ENCODE results near the gene PHC2.

Gene PHC2

GRCh38 chr1:33289858-33290154 is 141.1 kb downstream of the PHC2 start:
- Histone ChIP-seq H3K27me3 (ENCODE audit: control insufficient read depth, insufficient read depth, low read length) (no peaks in the 10 kb centered on the region), H3K79me2 (no peaks in the 10 kb centered on the region), H3K27ac (no peak overlapping the region), H3K9ac (no peak overlapping the region), H3K4me2 (ENCODE audit: low read length) (no peak overlapping the region), H3K4me1 (no peaks in the 10 kb centered on the region), H2AFZ (no peak overlapping the region), H3K4me3 (ENCODE audit: low read depth, low read length) (no peak overlapping the region), H3K36me3 (ENCODE audit: control insufficient read depth, insufficient read depth, low read length) (no peaks in the 10 kb centered on the region), H3K9me3 (ENCODE audit: control insufficient read depth, low read length) (no peaks in the 10 kb centered on the region)
- TF ChIP-seq CTCF (IDR thresholded peaks at IDR 0.05): no peak

GRCh38 chr1:33288976-33289857 is 141.7 kb downstream of the PHC2 start:
- no peak overlapping the region for H3K27ac ChIP-seq
- no peak overlapping the region for H2AFZ ChIP-seq
- H3K27me3 ChIP-seq (ENCODE audit: control insufficient read depth, insufficient read depth, low read length): no peaks in the 10 kb centered on the region
- H3K36me3 ChIP-seq (ENCODE audit: control insufficient read depth, insufficient read depth, low read length): no peaks in the 10 kb centered on the region
- no peak overlapping the region for H3K4me2 ChIP-seq (ENCODE audit: low read length)
- TF ChIP-seq CTCF (IDR thresholded peaks at IDR 0.05): no peak
- H3K9ac ChIP-seq: no peak overlapping the region
- H3K4me3 ChIP-seq (ENCODE audit: low read depth, low read length): no peak overlapping the region
- no peaks in the 10 kb centered on the region for H3K79me2 ChIP-seq
- H3K4me1 ChIP-seq: no peaks in the 10 kb centered on the region
- no peaks in the 10 kb centered on the region for H3K9me3 ChIP-seq (ENCODE audit: control insufficient read depth, low read length)

- Histone ChIP-seq H3K9me3 (ENCODE audit: control insufficient read depth, low read length) (no peaks in the 10 kb centered on the region), H3K4me1 (no peaks in the 10 kb centered on the region), H3K4me2 (ENCODE audit: low read length) (no peak overlapping the region), H3K27ac (no peak overlapping the region), H3K36me3 (ENCODE audit: control insufficient read depth, insufficient read depth, low read length) (no peaks in the 10 kb centered on the region), H3K9ac (no peak overlapping the region), H2AFZ (no peak overlapping the region), H3K4me3 (ENCODE audit: low read depth, low read length) (no peak overlapping the region), H3K27me3 (ENCODE audit: control insufficient read depth, insufficient read depth, low read length) (no peaks in the 10 kb centered on the region), H3K79me2 (no peaks in the 10 kb centered on the region)
- no peak for TF ChIP-seq CTCF (IDR thresholded peaks at IDR 0.05)
These were observed 143.6 kb downstream of the PHC2 start for GRCh38 chr1:33287317-33287716.

- Histone ChIP-seq H3K4me1 (no peaks in the 10 kb centered on the region), H3K9ac (no peak overlapping the region), H2AFZ (no peak overlapping the region), H3K36me3 (ENCODE audit: control insufficient read depth, insufficient read depth, low read length) (no peaks in the 10 kb centered on the region), H3K4me2 (ENCODE audit: low read length) (no peak overlapping the region), H3K4me3 (ENCODE audit: low read depth, low read length) (no peak overlapping the region), H3K79me2 (no peaks in the 10 kb centered on the region), H3K27me3 (ENCODE audit: control insufficient read depth, insufficient read depth, low read length) (no peaks in the 10 kb centered on the region), H3K9me3 (ENCODE audit: control insufficient read depth, low read length) (no peaks in the 10 kb centered on the region), H3K27ac (no peak overlapping the region)
- TF ChIP-seq CTCF (IDR thresholded peaks at IDR 0.05): no peak
These were observed 144.3 kb downstream of the PHC2 start for GRCh38 chr1:33286451-33287185.

All from parathyroid adenoma (tissue), 2 donors.